ENCODE results near the gene PHACTR2.

Gene PHACTR2

DNA sequence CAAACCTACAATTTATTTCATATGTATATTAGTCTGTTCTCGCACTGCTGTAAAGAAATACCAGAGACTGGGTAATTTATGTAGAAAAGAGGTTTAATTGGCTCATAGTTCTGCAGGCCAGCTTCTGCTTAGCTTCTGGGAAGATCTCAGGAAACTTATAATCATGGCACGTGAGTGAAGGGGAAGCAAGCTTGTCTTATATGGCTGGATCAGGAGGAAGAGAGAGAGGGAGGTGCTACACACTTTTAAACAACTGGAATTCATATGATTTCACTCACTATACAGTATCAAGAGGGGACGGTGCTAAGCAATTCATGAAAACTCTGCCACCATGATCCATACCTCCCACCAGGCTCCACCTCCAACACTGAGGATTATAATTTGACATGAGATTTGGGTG is 29.9 kb downstream of the PHACTR2 start:
- Histone ChIP-seq H3K36me3 (no peaks in the 10 kb centered on the region), H3K9me3 (no peaks in the 10 kb centered on the region), H3K4me3 (ENCODE audit: low read depth, low read length) (no peak overlapping the region), H3K27me3 (no peaks in the 10 kb centered on the region), H3K4me1 (no peaks in the 10 kb centered on the region)
- no peak for DNase-seq
- TF ChIP-seq, protein P1, sequence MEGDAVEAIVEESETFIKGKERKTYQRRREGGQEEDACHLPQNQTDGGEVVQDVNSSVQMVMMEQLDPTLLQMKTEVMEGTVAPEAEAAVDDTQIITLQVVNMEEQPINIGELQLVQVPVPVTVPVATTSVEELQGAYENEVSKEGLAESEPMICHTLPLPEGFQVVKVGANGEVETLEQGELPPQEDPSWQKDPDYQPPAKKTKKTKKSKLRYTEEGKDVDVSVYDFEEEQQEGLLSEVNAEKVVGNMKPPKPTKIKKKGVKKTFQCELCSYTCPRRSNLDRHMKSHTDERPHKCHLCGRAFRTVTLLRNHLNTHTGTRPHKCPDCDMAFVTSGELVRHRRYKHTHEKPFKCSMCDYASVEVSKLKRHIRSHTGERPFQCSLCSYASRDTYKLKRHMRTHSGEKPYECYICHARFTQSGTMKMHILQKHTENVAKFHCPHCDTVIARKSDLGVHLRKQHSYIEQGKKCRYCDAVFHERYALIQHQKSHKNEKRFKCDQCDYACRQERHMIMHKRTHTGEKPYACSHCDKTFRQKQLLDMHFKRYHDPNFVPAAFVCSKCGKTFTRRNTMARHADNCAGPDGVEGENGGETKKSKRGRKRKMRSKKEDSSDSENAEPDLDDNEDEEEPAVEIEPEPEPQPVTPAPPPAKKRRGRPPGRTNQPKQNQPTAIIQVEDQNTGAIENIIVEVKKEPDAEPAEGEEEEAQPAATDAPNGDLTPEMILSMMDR (IDR thresholded peaks at IDR 0.05; ENCODE audit: low read depth, low read length), result no peak

DNA sequence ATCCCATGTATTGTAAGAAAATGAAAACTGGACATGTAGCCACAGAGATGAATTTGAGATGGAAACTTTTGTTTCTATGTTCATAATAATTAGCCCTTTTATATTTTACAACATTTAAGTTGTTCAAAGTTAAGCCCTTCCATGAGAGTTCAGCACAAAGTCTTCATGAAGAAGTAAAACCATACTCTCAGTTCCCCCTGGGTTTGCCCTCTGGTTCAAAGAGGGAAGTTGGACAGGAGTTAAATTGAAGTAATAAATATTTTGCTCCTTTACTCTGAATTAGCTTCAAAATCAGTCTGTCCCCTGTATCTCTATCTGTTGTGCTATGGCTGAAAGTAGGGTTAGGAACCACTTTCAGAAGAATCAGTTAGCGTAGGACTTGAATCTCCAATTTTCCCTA is 31.1 kb downstream of the PHACTR2 start:
- Histone ChIP-seq H3K27me3 (no peaks in the 10 kb centered on the region), H3K4me3 (ENCODE audit: low read depth, low read length) (no peak overlapping the region), H3K4me1 (no peaks in the 10 kb centered on the region), H3K9me3 (no peaks in the 10 kb centered on the region), H3K36me3 (no peaks in the 10 kb centered on the region)
- DNase-seq, result no peak
- TF ChIP-seq, protein P1 (IDR thresholded peaks at IDR 0.05; ENCODE audit: low read depth, low read length), result no peak

DNA sequence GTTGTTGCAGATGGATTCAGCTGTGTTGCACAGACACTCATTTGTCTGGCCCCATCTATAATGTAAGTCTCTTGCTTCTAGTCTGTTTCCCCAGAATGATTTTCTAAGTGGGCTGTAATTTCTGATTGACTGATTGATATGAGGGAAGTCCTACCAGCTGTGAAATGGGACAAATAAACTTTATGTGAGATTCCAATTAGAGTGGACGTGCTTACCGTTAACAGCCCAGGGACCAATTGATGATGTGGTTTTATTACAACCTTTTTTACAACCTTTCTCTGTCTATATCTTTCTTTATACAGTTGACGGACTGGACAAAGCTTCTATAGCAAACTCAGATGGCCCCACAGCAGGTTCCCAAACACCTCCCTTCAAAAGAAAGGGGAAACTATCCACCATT is 33.9 kb downstream of the PHACTR2 start:
- no peaks in the 10 kb centered on the region for H3K4me1 ChIP-seq
- H3K9me3 ChIP-seq, result no peaks in the 10 kb centered on the region
- no peaks in the 10 kb centered on the region for H3K27me3 ChIP-seq
- no peak for DNase-seq
- TF ChIP-seq, protein P1 (IDR thresholded peaks at IDR 0.05; ENCODE audit: low read depth, low read length), result no peak
- no peak overlapping the region for H3K4me3 ChIP-seq (ENCODE audit: low read depth, low read length)
- no peaks in the 10 kb centered on the region for H3K36me3 ChIP-seq

DNA sequence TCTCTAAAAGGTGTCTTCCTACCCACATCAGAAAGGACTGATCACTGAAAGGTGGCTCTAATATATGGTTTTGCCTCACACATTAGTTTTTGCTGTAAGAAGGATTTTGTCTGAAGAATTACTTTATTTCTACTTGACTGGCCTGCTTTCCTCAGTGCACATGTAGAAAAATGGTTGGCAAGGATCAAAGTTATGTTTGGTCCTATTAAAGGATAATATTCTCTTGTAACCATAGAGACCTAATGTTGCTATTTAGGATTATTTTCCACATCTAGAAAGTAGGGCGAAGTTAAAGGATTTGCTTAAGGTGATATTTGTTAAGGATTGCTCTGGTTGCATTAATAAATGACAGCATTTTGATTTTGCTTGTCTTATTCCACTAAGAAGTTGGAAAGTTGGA is 40.7 kb downstream of the PHACTR2 start:
- TF ChIP-seq, protein P1 (IDR thresholded peaks at IDR 0.05; ENCODE audit: low read depth, low read length), result no peak
- H3K9me3 ChIP-seq, result no peaks in the 10 kb centered on the region

DNA sequence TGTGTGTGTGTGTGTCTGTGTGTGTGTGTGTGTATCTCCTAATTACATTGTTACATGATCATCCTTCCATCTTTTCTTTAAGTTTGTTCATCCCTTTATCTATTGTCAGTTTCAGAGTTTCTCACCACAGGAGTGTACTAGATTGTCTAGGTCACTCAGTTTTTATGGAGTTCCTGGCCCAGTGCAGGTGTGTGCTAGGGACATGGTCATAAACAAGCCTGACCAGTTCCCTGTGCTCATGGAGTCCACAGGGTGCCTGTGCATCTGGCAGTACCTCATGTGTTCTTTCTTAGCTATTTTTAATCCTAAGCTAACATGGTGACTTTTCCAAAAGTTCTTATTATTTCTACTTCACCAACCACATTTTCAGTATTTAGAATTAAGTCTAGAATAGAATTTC is 43.9 kb downstream of the PHACTR2 start:
- no peaks in the 10 kb centered on the region for H3K9me3 ChIP-seq
- H3K4me3 ChIP-seq (ENCODE audit: low read depth, low read length), result no peak overlapping the region
- H3K4me1 ChIP-seq, result no peaks in the 10 kb centered on the region
- H3K27me3 ChIP-seq, result no peaks in the 10 kb centered on the region
- TF ChIP-seq, protein P1 (IDR thresholded peaks at IDR 0.05; ENCODE audit: low read depth, low read length), result no peak
- DNase-seq, result no peak
- no peaks in the 10 kb centered on the region for H3K36me3 ChIP-seq

More for the DNA sequence above, 40.7 kb downstream of the PHACTR2 start:
- Histone ChIP-seq H3K36me3 (no peaks in the 10 kb centered on the region), H3K4me1 (no peaks in the 10 kb centered on the region), H3K4me3 (ENCODE audit: low read depth, low read length) (no peak overlapping the region), H3K27me3 (no peaks in the 10 kb centered on the region)
- DNase-seq, result no peak

DNA sequence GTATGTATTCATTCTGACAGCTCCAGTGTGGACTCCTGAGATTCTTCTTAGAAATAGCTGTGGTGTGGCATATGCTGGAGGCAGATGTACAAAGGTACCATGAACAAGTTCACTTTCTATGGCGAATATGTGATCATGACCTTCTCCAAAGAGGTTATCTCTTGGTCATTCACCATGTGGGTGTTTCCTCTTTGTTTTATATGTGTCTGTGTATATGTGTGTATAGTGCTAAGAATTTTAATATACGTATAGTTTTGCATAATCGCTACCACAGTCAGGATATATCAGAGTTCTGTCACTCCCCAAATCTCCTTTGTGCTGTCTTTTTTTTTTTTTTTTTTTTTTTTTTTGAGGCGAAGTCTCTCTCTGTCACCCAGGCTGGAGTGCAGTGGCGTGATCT is 47.1 kb downstream of the PHACTR2 start:
- H3K4me1 ChIP-seq, result no peaks in the 10 kb centered on the region
- no peak for DNase-seq
- H3K27me3 ChIP-seq, result no peaks in the 10 kb centered on the region
- TF ChIP-seq, protein P1 (IDR thresholded peaks at IDR 0.05; ENCODE audit: low read depth, low read length), result no peak
- H3K36me3 ChIP-seq, result no peaks in the 10 kb centered on the region
- no peaks in the 10 kb centered on the region for H3K9me3 ChIP-seq
- H3K4me3 ChIP-seq (ENCODE audit: low read depth, low read length), result no peak overlapping the region

All from BE2C (cell line).